NCI-H1930 (cell line): ENCODE results near the gene DNAJC21.

Experiments used
- DNase-seq, 2 experiments: peaks; one replicate each; lab custom pipeline; 2025; lab: John Stamatoyannopoulos, UW

DNAJC21 gene

GRCh38 chr5:34978681-34979080 is 49.3 kb downstream of the DNAJC21 start:
- DNase-seq, result no peak

GRCh38 chr5:34982823-34983222 is 53.5 kb downstream of the DNAJC21 start:
- DNase-seq, result no peak

GRCh38 chr5:34986965-34987364 is 57.6 kb downstream of the DNAJC21 start:
- no peak for DNase-seq

- DNase-seq, result no peak
Measured at GRCh38 chr5:34991486-34992238, 62.3 kb downstream of the DNAJC21 start.

- DNase-seq, result no peak
Measured at GRCh38 chr5:34993951-34994350, 64.6 kb downstream of the DNAJC21 start.

- DNase-seq, result no peak
Measured at GRCh38 chr5:34996261-34996660, 66.9 kb downstream of the DNAJC21 start.

- DNase-seq, result no peak
Measured at GRCh38 chr5:34998058-34998789, 68.9 kb downstream of the DNAJC21 start.

- DNase-seq, result no peak
Measured at GRCh38 chr5:35001842-35002241, 72.5 kb downstream of the DNAJC21 start.

- DNase-seq, result no peak
Measured at GRCh38 chr5:35002459-35002858, 73.1 kb downstream of the DNAJC21 start.

GRCh38 chr5:35003018-35003957 is 73.9 kb downstream of the DNAJC21 start:
- peak; percentile 35 to 79 for DNase-seq

- no peak for DNase-seq
Measured at GRCh38 chr5:35004200-35004599, 74.8 kb downstream of the DNAJC21 start.

GRCh38 chr5:35004771-35005170 is 75.4 kb downstream of the DNAJC21 start:
- no peak for DNase-seq
